Measurements from ENCODE around the gene SPOP.
"Not testable (repeated sequence)": the region's sequence is repeated elsewhere in the genome, so short reads cannot be mapped to it uniquely, and the experiment has no call there.

The SPOP gene

GRCh38 chr17:49646391-49647255 is 31.3 kb downstream of the SPOP start:
- TF ChIP-seq CTCF (IDR thresholded peaks at IDR 0.05): no peak
- Histone ChIP-seq H3K4me2 (ENCODE audit: low read length) (no peak overlapping the region), H3K27ac (no peak overlapping the region), H3K4me1 (no peaks in the 10 kb centered on the region), H2AFZ (no peak overlapping the region), H3K9me3 (ENCODE audit: control insufficient read depth, low read length) (no peaks in the 10 kb centered on the region), H3K79me2 (peaks cover 38% of the 10 kb centered on the region), H3K36me3 (ENCODE audit: control insufficient read depth, insufficient read depth, low read length) (no peaks in the 10 kb centered on the region), H3K27me3 (ENCODE audit: control insufficient read depth, insufficient read depth, low read length) (no peaks in the 10 kb centered on the region), H3K4me3 (ENCODE audit: low read depth, low read length) (no peak overlapping the region), H3K9ac (no peak overlapping the region)

- not testable (repeated sequence) for H3K4me1 ChIP-seq; H2AFZ ChIP-seq; H3K9me3 ChIP-seq (ENCODE audit: control insufficient read depth, low read length); H3K36me3 ChIP-seq (ENCODE audit: control insufficient read depth, insufficient read depth, low read length); H3K9ac ChIP-seq; H3K27ac ChIP-seq; H3K4me2 ChIP-seq (ENCODE audit: low read length); H3K4me3 ChIP-seq (ENCODE audit: low read depth, low read length); H3K27me3 ChIP-seq (ENCODE audit: control insufficient read depth, insufficient read depth, low read length)
- peaks cover 32% of the 10 kb centered on the region for H3K79me2 ChIP-seq
Observed at GRCh38 chr17:49646056-49646390, 31.9 kb downstream of the SPOP start.

GRCh38 chr17:49645654-49646053 is 32.2 kb downstream of the SPOP start:
- H3K4me3 ChIP-seq (ENCODE audit: low read depth, low read length): no peak overlapping the region
- H3K4me1 ChIP-seq: no peaks in the 10 kb centered on the region
- TF ChIP-seq CTCF (IDR thresholded peaks at IDR 0.05): no peak
- H3K27me3 ChIP-seq (ENCODE audit: control insufficient read depth, insufficient read depth, low read length): no peaks in the 10 kb centered on the region
- H3K36me3 ChIP-seq (ENCODE audit: control insufficient read depth, insufficient read depth, low read length): no peaks in the 10 kb centered on the region
- H3K79me2 ChIP-seq: peaks cover 29% of the 10 kb centered on the region
- no peak overlapping the region for H2AFZ ChIP-seq
- no peak overlapping the region for H3K9ac ChIP-seq
- no peak overlapping the region for H3K4me2 ChIP-seq (ENCODE audit: low read length)
- no peaks in the 10 kb centered on the region for H3K9me3 ChIP-seq (ENCODE audit: control insufficient read depth, low read length)
- no peak overlapping the region for H3K27ac ChIP-seq

- no peak overlapping the region for H3K4me3 ChIP-seq (ENCODE audit: low read depth, low read length)
- TF ChIP-seq CTCF (IDR thresholded peaks at IDR 0.05): no peak
- no peaks in the 10 kb centered on the region for H3K4me1 ChIP-seq
Observed at GRCh38 chr17:49640556-49640955, 37.3 kb downstream of the SPOP start.

GRCh38 chr17:49638818-49639217 is 39.1 kb downstream of the SPOP start:
- Histone ChIP-seq H3K4me1 (no peaks in the 10 kb centered on the region), H3K79me2 (peaks cover 36% of the 10 kb centered on the region), H3K36me3 (ENCODE audit: control insufficient read depth, insufficient read depth, low read length) (no peaks in the 10 kb centered on the region), H3K4me3 (ENCODE audit: low read depth, low read length) (no peak overlapping the region), H3K9me3 (ENCODE audit: control insufficient read depth, low read length) (no peaks in the 10 kb centered on the region), H2AFZ (no peak overlapping the region), H3K27me3 (ENCODE audit: control insufficient read depth, insufficient read depth, low read length) (no peaks in the 10 kb centered on the region), H3K9ac (no peak overlapping the region), H3K4me2 (ENCODE audit: low read length) (no peak overlapping the region), H3K27ac (no peak overlapping the region)
- no peak for TF ChIP-seq CTCF (IDR thresholded peaks at IDR 0.05)

More at GRCh38 chr17:49640556-49640955, 37.3 kb downstream of the SPOP start:
- Histone ChIP-seq H3K9ac (no peak overlapping the region), H3K27me3 (ENCODE audit: control insufficient read depth, insufficient read depth, low read length) (no peaks in the 10 kb centered on the region), H2AFZ (no peak overlapping the region), H3K79me2 (peaks cover 36% of the 10 kb centered on the region), H3K4me2 (ENCODE audit: low read length) (no peak overlapping the region), H3K36me3 (ENCODE audit: control insufficient read depth, insufficient read depth, low read length) (no peaks in the 10 kb centered on the region), H3K27ac (no peak overlapping the region), H3K9me3 (ENCODE audit: control insufficient read depth, low read length) (no peaks in the 10 kb centered on the region)
